Lower leg skin (tissue), 3 donors: ENCODE results near the gene MCOLN1.

Source experiments
- CTCF ChIP-seq, 3 donors: fragments of 450-650 bp; IDR thresholded peaks; one replicate each; pipeline ENCODE4 v1.5.1; 2016; ENCODE audit warnings: antibody characterized with exemption in 3 of 3, mild to moderate bottlenecking in 3 of 3, moderate library complexity in 2 of 3
- POLR2A ChIP-seq, 2 donors: fragments of 450-650 bp; IDR thresholded peaks; one replicate each; pipeline ENCODE4 v1.6.1; 2016 to 2017; ENCODE audit warnings: antibody characterized with exemption in 2 of 2, mild to moderate bottlenecking in 1 of 2, moderate library complexity in 1 of 2

GRCh38 chr19:7505682-7506384, 16.6 kb upstream of the MCOLN1 start:
- TF ChIP-seq CTCF (IDR thresholded peaks at IDR 0.05) (no peak), POLR2A (IDR thresholded peaks at IDR 0.05) (no peak)
